Measurements from ENCODE around the gene FARSB. TPM values are rescaled to one million over a fixed set of nuclear protein-coding genes. Genes with fewer than 3 reads are reported as not detected.

FARSB gene
- total RNA-seq, 4 donors from 2014 or later = 12.2 to 18.4 (median 17.9) TPM

GRCh38 chr2:222568865-222569264 lies 87.0 kb downstream of the FARSB start:
- no peak for DNase-seq (ENCODE audit: low spot score in 2 of 2)
- H3K27ac ChIP-seq = no peak overlapping the region

GRCh38 chr2:222566229-222566628 lies 89.7 kb downstream of the FARSB start:
- no peaks in the 10 kb centered on the region for H3K4me1 ChIP-seq
- no peak for DNase-seq (ENCODE audit: low spot score in 2 of 2)
- no peak overlapping the region for H3K27ac ChIP-seq
- no peak overlapping the region for H3K4me3 ChIP-seq
- 83% methylated on average over 6 of the region's 6 CpGs for WGBS
- no peaks in the 10 kb centered on the region for H3K27me3 ChIP-seq
- no peak for TF ChIP-seq EP300 (IDR thresholded peaks at IDR 0.05)
- TF ChIP-seq POLR2A (IDR thresholded peaks at IDR 0.05) = no peak
- no peak for TF ChIP-seq CTCF (IDR thresholded peaks at IDR 0.05)
- no peaks in the 10 kb centered on the region for H3K9me3 ChIP-seq
- H3K36me3 ChIP-seq = peaks cover 22% of the 10 kb centered on the region

More at GRCh38 chr2:222568865-222569264, 87.0 kb downstream of the FARSB start:
- peaks cover 12% of the 10 kb centered on the region for H3K4me1 ChIP-seq
- H3K4me3 ChIP-seq = no peak overlapping the region
- TF ChIP-seq CTCF (IDR thresholded peaks at IDR 0.05) (no peak), POLR2AphosphoS5 (IDR thresholded peaks at IDR 0.05) (no peak)
- 36% methylated on average over 4 of the region's 4 CpGs for WGBS
- H3K9me3 ChIP-seq = no peaks in the 10 kb centered on the region
- H3K27me3 ChIP-seq = no peaks in the 10 kb centered on the region
- peaks cover 28% of the 10 kb centered on the region for H3K36me3 ChIP-seq

- H3K4me1 ChIP-seq = no peaks in the 10 kb centered on the region
- no peak for DNase-seq (ENCODE audit: low spot score in 2 of 2)
- TF ChIP-seq POLR2A (IDR thresholded peaks at IDR 0.05) (no peak), POLR2AphosphoS5 (IDR thresholded peaks at IDR 0.05) (no peak), EP300 (IDR thresholded peaks at IDR 0.05) (no peak), CTCF (IDR thresholded peaks at IDR 0.05) (no peak)
Observed at GRCh38 chr2:222563936-222564335, 92.0 kb downstream of the FARSB start.

GRCh38 chr2:222563106-222563718 lies 92.7 kb downstream of the FARSB start:
- Histone ChIP-seq H3K27me3 (no peaks in the 10 kb centered on the region), H3K4me3 (no peak overlapping the region), H3K36me3 (peaks cover 11% of the 10 kb centered on the region), H3K4me1 (no peaks in the 10 kb centered on the region), H3K9me3 (no peaks in the 10 kb centered on the region), H3K27ac (no peak overlapping the region)
- no peak for TF ChIP-seq CTCF (IDR thresholded peaks at IDR 0.05)
- TF ChIP-seq EP300 (IDR thresholded peaks at IDR 0.05) = no peak
- no peak for TF ChIP-seq POLR2AphosphoS5 (IDR thresholded peaks at IDR 0.05)
- no peak for TF ChIP-seq POLR2A (IDR thresholded peaks at IDR 0.05)
- DNase-seq (ENCODE audit: low spot score in 2 of 2) = no peak
- WGBS = 74% methylated on average over 11 of the region's 11 CpGs

More at GRCh38 chr2:222563936-222564335, 92.0 kb downstream of the FARSB start:
- Histone ChIP-seq H3K9me3 (no peaks in the 10 kb centered on the region), H3K4me3 (no peak overlapping the region), H3K27ac (no peak overlapping the region), H3K36me3 (peaks cover 14% of the 10 kb centered on the region), H3K27me3 (no peaks in the 10 kb centered on the region)
- WGBS = 80% methylated on average over 6 of the region's 6 CpGs

GRCh38 chr2:222561817-222562645 lies 93.9 kb downstream of the FARSB start:
- Histone ChIP-seq H3K4me1 (no peaks in the 10 kb centered on the region), H3K4me3 (no peak overlapping the region), H3K27me3 (no peaks in the 10 kb centered on the region), H3K9me3 (no peaks in the 10 kb centered on the region), H3K36me3 (peaks cover 10% of the 10 kb centered on the region), H3K27ac (no peak overlapping the region)
- 58% methylated on average over 6 of the region's 6 CpGs for WGBS
- TF ChIP-seq CTCF (IDR thresholded peaks at IDR 0.05) (peak; percentile 47), POLR2A (IDR thresholded peaks at IDR 0.05) (no peak)
- DNase-seq (ENCODE audit: low spot score in 2 of 2) = no peak
